Esophagus squamous epithelium (tissue), 5 donors: Measurements from ENCODE around the gene ACOX2. TPM values are rescaled to one million over a fixed set of nuclear protein-coding genes. Genes with fewer than 3 reads are reported as not detected.

Source experiments
- DNase-seq: peaks from one replicate; lab custom pipeline; 2025; lab: John Stamatoyannopoulos, UW
- H3K27ac ChIP-seq, 4 donors: fragments of 200-600 bp; sonication (generic); one replicate each; pipeline ENCODE4 v1.5.1; 2016 to 2019; ENCODE audit warnings: mild to moderate bottlenecking in 1 of 4
- H3K27me3 ChIP-seq, 4 donors: fragments of 200-600 bp; sonication (generic); 1 replicate in 3 of 4; 2 replicates in 1 of 4; pipeline versions ENCODE4 v1.5.1 to v1.6.0; 2017 to 2021; ENCODE audit warnings: antibody characterized with exemption in 1 of 4
- H3K36me3 ChIP-seq, 3 donors: fragments of 200-600 bp; sonication (generic); one replicate each; pipeline ENCODE4 v1.5.1; 2016 to 2019
- H3K4me1 ChIP-seq, 3 donors: fragments of 200-600 bp; sonication (generic); one replicate each; pipeline ENCODE4 v1.5.1; 2017 to 2019
- H3K4me3 ChIP-seq, 4 donors: fragments of 200-600 bp; sonication (generic); 1 replicate in 3 of 4; 2 replicates in 1 of 4; pipeline ENCODE4 v1.5.1; 2016 to 2019; ENCODE audit warnings: mild to moderate bottlenecking in 2 of 4, moderate library complexity in 1 of 4
- H3K9me3 ChIP-seq, 3 donors: fragments of 200-600 bp; sonication (generic); one replicate each; pipeline ENCODE4 v1.5.1; 2016 to 2019
- CTCF ChIP-seq, 6 experiments: fragments of 450-650 bp in 4 of 6; fragments of 200-600 bp in 2 of 6; sonication (generic) in 2 of 6; IDR thresholded peaks; one replicate each; pipeline ENCODE4 v1.5.1; 2016 to 2019; ENCODE audit warnings: antibody characterized with exemption in 6 of 6, mild to moderate bottlenecking in 4 of 6, moderate library complexity in 4 of 6
- POLR2A ChIP-seq, 4 donors: fragments of 450-650 bp; IDR thresholded peaks; one replicate each; pipeline ENCODE4 v1.6.1; 2017; ENCODE audit warnings: antibody characterized with exemption in 4 of 4, mild to moderate bottlenecking in 4 of 4, moderate library complexity in 3 of 4
- WGBS, 2 donors: methylation state at CpG; one replicate each; pipeline ENCODE4 v1.1.5; 2018; 5-methylcytosine and 5-hydroxymethylcytosine counted together
- intact Hi-C: fragments of 100-400 bp; cut with DNase I; formaldehyde crosslinking; loops from one replicate; pipeline ENCODE4 v1.15.0; 2022
- total RNA-seq, 4 donors: library from RNA; depleted of rRNA; stranded (reverse); fragments of >200 nt; gene quantifications; one replicate each; pipeline ENCODE4 v1.1.0, GENCODE V29; 2016
- donor health status: DM: yes; HTN: yes; CAD: no.

The ACOX2 gene
- total RNA-seq, 4 donors from 2014 or later = 5.3 to 14.1 (median 10.0) TPM

GRCh38 chr3:58564456-58565160 lies 27.6 kb upstream of the ACOX2 start:
- H3K36me3 ChIP-seq = peaks cover 0 to 45% (median 8%) of the 10 kb centered on the region in 3 donors
- TF ChIP-seq CTCF (IDR thresholded peaks at IDR 0.05) = no peak
- no peak for TF ChIP-seq POLR2A (IDR thresholded peaks at IDR 0.05)
- DNase-seq = no peak
- H3K9me3 ChIP-seq = no peaks in the 10 kb centered on the region
- no peaks in the 10 kb centered on the region for H3K27me3 ChIP-seq
- H3K4me3 ChIP-seq = no peak overlapping the region
- WGBS, 2 donors = 65 to 84% methylated on average over 5 to 9 of the region's 13 CpGs
- peaks cover 0 to 9% (median 0%) of the 10 kb centered on the region in 3 donors for H3K4me1 ChIP-seq
- intact Hi-C loops = loop anchor here (5.0 kb wide), 1 partner anchor 68 kb away; no protein-coding TSS in a partner anchor
- H3K27ac ChIP-seq = no peak overlapping the region

GRCh38 chr3:58564054-58564453 lies 27.1 kb upstream of the ACOX2 start:
- intact Hi-C loops = no loop called here
- no peak for DNase-seq
- no peak overlapping the region for H3K27ac ChIP-seq
- no peak overlapping the region for H3K4me3 ChIP-seq
- H3K4me1 ChIP-seq = peaks cover 0 to 9% (median 0%) of the 10 kb centered on the region in 3 donors
- TF ChIP-seq POLR2A (IDR thresholded peaks at IDR 0.05) (no peak), CTCF (IDR thresholded peaks at IDR 0.05) (no peak)
- no peaks in the 10 kb centered on the region for H3K9me3 ChIP-seq
- H3K27me3 ChIP-seq = no peaks in the 10 kb centered on the region
- 100% methylated on average over 1 of the region's 1 CpG for WGBS, 2 donors
- peaks cover 0 to 39% (median 8%) of the 10 kb centered on the region in 3 donors for H3K36me3 ChIP-seq

- Histone ChIP-seq H3K9me3 (no peaks in the 10 kb centered on the region), H3K4me1 (peaks cover 0 to 4% (median 0%) of the 10 kb centered on the region in 3 donors), H3K36me3 (peaks cover 0 to 37% (median 8%) of the 10 kb centered on the region in 3 donors), H3K4me3 (no peak overlapping the region), H3K27ac (no peak overlapping the region), H3K27me3 (no peaks in the 10 kb centered on the region)
- WGBS, 2 donors = 76 to 85% methylated on average over 6 of the region's 6 CpGs
- DNase-seq = no peak
- no peak for TF ChIP-seq POLR2A (IDR thresholded peaks at IDR 0.05)
- TF ChIP-seq CTCF (IDR thresholded peaks at IDR 0.05) = no peak
- intact Hi-C loops = no loop called here
Observed at GRCh38 chr3:58563386-58564035, 26.5 kb upstream of the ACOX2 start.

GRCh38 chr3:58562498-58562897 lies 25.5 kb upstream of the ACOX2 start:
- Histone ChIP-seq H3K27me3 (no peaks in the 10 kb centered on the region), H3K4me3 (no peak overlapping the region), H3K9me3 (no peaks in the 10 kb centered on the region), H3K27ac (no peak overlapping the region), H3K4me1 (peaks cover 0 to 7% (median 0%) of the 10 kb centered on the region in 3 donors), H3K36me3 (peaks cover 0 to 34% (median 8%) of the 10 kb centered on the region in 3 donors)
- intact Hi-C loops = no loop called here
- no peak for DNase-seq
- no peak for TF ChIP-seq POLR2A (IDR thresholded peaks at IDR 0.05)
- no peak for TF ChIP-seq CTCF (IDR thresholded peaks at IDR 0.05)
- 75% methylated on average over 1 of the region's 4 CpGs; no CpG with 5 or more reads in 1 of the 2 donors for WGBS, 2 donors

- Histone ChIP-seq H3K27me3 (no peaks in the 10 kb centered on the region), H3K27ac (no peak overlapping the region), H3K4me1 (peaks cover 0 to 17% (median 0%) of the 10 kb centered on the region in 3 donors), H3K4me3 (no peak overlapping the region), H3K9me3 (no peaks in the 10 kb centered on the region), H3K36me3 (peaks cover 0 to 17% (median 1%) of the 10 kb centered on the region in 3 donors)
- no peak for TF ChIP-seq CTCF (IDR thresholded peaks at IDR 0.05)
- TF ChIP-seq POLR2A (IDR thresholded peaks at IDR 0.05) = no peak
- 73 to 80% methylated on average over 2 to 12 of the region's 12 CpGs for WGBS, 2 donors
- intact Hi-C loops = no loop called here
- no peak for DNase-seq
Observed at GRCh38 chr3:58560771-58561311, 23.9 kb upstream of the ACOX2 start.
